IMR-90 (cell line): ENCODE measurements around the gene NPLOC4. TPM values are rescaled to one million over a fixed set of nuclear protein-coding genes. Genes with fewer than 3 reads are reported as not detected.

Experiments
- ATAC-seq: fragments of 200-7000 bp; cut with Tn5 transposase; 2 replicates; pipeline ENCODE4 v1.9.1; 2020; ENCODE audit warnings: low read depth, mild to moderate bottlenecking, moderate library complexity
- BruUV-seq: library from RNA; stranded (reverse); fragments of 400-500 nt; replicated peaks from 2 replicates; lab custom pipeline; 2021; lab: Mats Ljungman, UMichigan
- CTCF ChIA-PET: fragments of 300-600 bp; formaldehyde crosslinking; extraction: SDS; loops from one replicate; lab custom pipeline; 2021; ENCODE audit warnings: antibody characterized with exemption; lab: Yijun Ruan, JAX
- POLR2A ChIA-PET: fragments of 300-600 bp; sonication (Branson Sonifier 250); formaldehyde crosslinking; loops from one replicate; lab custom pipeline; 2022; ENCODE audit warnings: antibody characterized with exemption; ENCODE audit not compliant: unreplicated experiment; lab: Charles Lee
- DNase-seq: peaks from one replicate; pipeline ENCODE4 v3.0.0; 2013
- H2AFZ ChIP-seq: replicated peaks from 2 replicates; pipeline ENCODE3; 2013; ENCODE audit warnings: low read length, mild to moderate bottlenecking; ENCODE audit not compliant: poor library complexity
- H2AK5ac ChIP-seq: 2 replicates; pipeline ENCODE4 v1.6.1; 2013; ENCODE audit warnings: low read depth, low read length, inconsistent platforms
- H2AK9ac ChIP-seq: replicated peaks from 2 replicates; pipeline ENCODE3; 2013; ENCODE audit warnings: mild to moderate bottlenecking, low read depth, low read length, moderate library complexity; ENCODE audit not compliant: poor library complexity
- H2BK120ac ChIP-seq: 2 replicates; pipeline ENCODE4 v1.6.1; 2013; ENCODE audit warnings: low read depth, low read length, inconsistent platforms
- H2BK15ac ChIP-seq: 3 replicates; pipeline ENCODE4 v1.6.1; 2013; ENCODE audit warnings: low read depth, low read length, inconsistent platforms
- H2BK20ac ChIP-seq: 2 replicates; pipeline ENCODE4 v1.6.1; 2013; ENCODE audit warnings: low read depth, mild to moderate bottlenecking, inconsistent platforms, low read length, moderate library complexity
- H2BK5ac ChIP-seq: 2 replicates; pipeline ENCODE4 v1.6.1; 2013; ENCODE audit warnings: mild to moderate bottlenecking, low read depth, low read length, inconsistent platforms; ENCODE audit not compliant: poor library complexity, severe bottlenecking
- H3K14ac ChIP-seq: replicated peaks from 2 replicates; pipeline ENCODE4 v1.6.1; 2013; ENCODE audit warnings: low read depth, low read length, inconsistent platforms
- H3K18ac ChIP-seq: 2 replicates; pipeline ENCODE4 v1.6.1; 2013; ENCODE audit warnings: low read depth, low read length, control low read depth
- H3K23ac ChIP-seq: 2 replicates; pipeline ENCODE4 v1.6.1; 2013; ENCODE audit warnings: low read depth, low read length, inconsistent platforms
- H3K27ac ChIP-seq: 2 replicates; pipeline ENCODE4 v1.5.1; 2013; ENCODE audit warnings: mild to moderate bottlenecking, control low read depth, low read length; ENCODE audit not compliant: insufficient read depth
- H3K27me3 ChIP-seq: 2 replicates; pipeline ENCODE4 v1.6.1; 2013; ENCODE audit warnings: low read length; ENCODE audit not compliant: control insufficient read depth, insufficient read depth
- H3K36me3 ChIP-seq: 2 replicates; pipeline ENCODE4 v1.6.1; 2013; ENCODE audit warnings: low read length, mixed read lengths; ENCODE audit not compliant: control insufficient read depth, insufficient read depth
- H3K4ac ChIP-seq: 2 replicates; pipeline ENCODE4 v1.6.1; 2013; ENCODE audit warnings: low read depth, low read length, inconsistent platforms
- H3K4me1 ChIP-seq: 2 replicates; pipeline ENCODE4 v1.6.1; 2013; ENCODE audit warnings: low read length, mixed read lengths; ENCODE audit not compliant: control insufficient read depth, insufficient read depth
- H3K4me2 ChIP-seq: 2 replicates; pipeline ENCODE4 v1.6.1; 2013; ENCODE audit warnings: low read depth, mild to moderate bottlenecking, control low read depth, low read length, moderate library complexity
- H3K4me3 ChIP-seq: 2 replicates; pipeline ENCODE4 v1.5.1; 2013; ENCODE audit warnings: low read depth, mild to moderate bottlenecking, control low read depth, low read length, moderate library complexity; ENCODE audit not compliant: insufficient read depth
- H3K56ac ChIP-seq: 2 replicates; pipeline ENCODE4 v1.6.1; 2013; ENCODE audit warnings: low read length, inconsistent platforms; ENCODE audit not compliant: insufficient read depth; ENCODE audit errors: extremely low read depth
- H3K79me1 ChIP-seq, 2 experiments: 2 replicates each; pipeline ENCODE4 v1.6.1; 2013; ENCODE audit warnings: low read length in 2 of 2, inconsistent platforms in 1 of 2, low read depth in 1 of 2
- H3K9ac ChIP-seq: 2 replicates; pipeline ENCODE4 v1.6.1; 2013; ENCODE audit warnings: low read depth, low read length, control low read depth
- H3K9me1 ChIP-seq: 2 replicates; pipeline ENCODE4 v1.6.1; 2013; ENCODE audit warnings: low read length, inconsistent platforms; ENCODE audit not compliant: insufficient read depth
- H3K9me3 ChIP-seq: 2 replicates; pipeline ENCODE4 v1.6.1; 2013; ENCODE audit warnings: low read length; ENCODE audit not compliant: control insufficient read depth, insufficient read depth
- H4K20me1 ChIP-seq: 2 replicates; pipeline ENCODE4 v1.6.1; 2013; ENCODE audit warnings: low read length, inconsistent platforms; ENCODE audit not compliant: insufficient read depth
- H4K5ac ChIP-seq: 2 replicates; pipeline ENCODE4 v1.6.1; 2013; ENCODE audit warnings: mild to moderate bottlenecking, low read depth, low read length, control low read depth
- H4K8ac ChIP-seq, 2 experiments: 2 replicates each; pipeline ENCODE4 v1.6.1; 2013; ENCODE audit warnings: low read depth in 2 of 2, low read length in 2 of 2, control low read depth in 1 of 2, inconsistent platforms in 1 of 2
- H4K91ac ChIP-seq: 2 replicates; pipeline ENCODE4 v1.6.1; 2013; ENCODE audit warnings: low read depth, low read length, inconsistent platforms; ENCODE audit not compliant: insufficient read depth
- FOS ChIP-seq: fragments of 150-350 bp; IDR thresholded peaks from 2 replicates; pipeline ENCODE4 v1.6.1; 2016; ENCODE audit warnings: low read depth, low read length
- WGBS, 2 experiments: methylation state at CpG; one replicate each; pipeline versions ENCODE4 v1.1.5 to v1.1.7; 2013; ENCODE audit warnings: missing lambda C conversion rate in 2 of 2; ENCODE audit not compliant: insufficient read length in 1 of 2; ENCODE audit errors: extremely low coverage in 2 of 2; 5-methylcytosine and 5-hydroxymethylcytosine counted together
- dilution Hi-C: fragments of 300-500 bp; cut with HindIII; formaldehyde crosslinking; loops from one replicate; pipeline ENCODE4 v1.14.3; 2018; ENCODE audit warnings: low sequenced_read_pairs; ENCODE audit not compliant: unreplicated experiment
- in situ Hi-C: fragments of 300-500 bp; cut with MboI; formaldehyde crosslinking; loops from 3 replicates; pipeline ENCODE4 v1.14.3; 2019; ENCODE audit warnings: low sequenced_read_pairs, inconsistent platforms, mixed read lengths
- intact Hi-C: fragments of 100-400 bp; cut with micrococcal nuclease; formaldehyde crosslinking; loops from 2 replicates; pipeline ENCODE4 v1.10.0; 2022
- polyA plus RNA-seq, 3 experiments: library from polyadenylated mRNA; depleted of rRNA; stranded (reverse); fragments of >200 nt; gene quantifications; 2 replicates each; pipeline ENCODE4 v1.2.3, GENCODE V29; 2012; ENCODE audit warnings: low replicate concordance in 1 of 3
- total RNA-seq: library from RNA; depleted of rRNA; stranded (reverse); fragments of >200 nt; gene quantifications from 2 replicates; pipeline ENCODE4 v1.2.3, GENCODE V29; 2012

NPLOC4 gene
- total and polyA plus RNA-seq, 2 of the 4 experiments (the other 2 are of a cell fraction): 70.4 to 78.3 TPM

DNA sequence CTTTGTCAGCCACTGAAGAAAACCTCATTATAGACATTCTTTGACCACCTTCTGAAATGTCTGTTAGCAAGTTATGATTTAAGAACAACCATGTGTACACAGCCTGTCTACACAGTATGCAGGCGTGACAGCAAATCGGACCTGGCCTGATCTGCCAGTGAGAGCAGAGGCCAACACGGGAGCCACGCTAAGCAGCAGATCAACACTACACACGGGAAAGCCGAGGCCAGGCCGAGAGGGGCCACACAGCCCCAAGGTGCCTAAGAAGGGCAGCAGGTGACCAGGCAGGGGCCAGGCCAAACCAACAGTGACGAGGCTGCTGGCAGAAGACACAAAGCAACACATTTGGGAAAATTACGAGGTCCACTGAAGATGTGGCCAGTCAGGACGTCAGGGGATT lies 68.5 kb downstream of the NPLOC4 start:
- CTCF ChIA-PET: interaction anchor here (1.6 kb wide), 1 partner anchor 33 kb away, joined by 4 read pairs; no protein-coding TSS in a partner anchor

More for the DNA sequence above, 68.5 kb downstream of the NPLOC4 start:
- Histone ChIP-seq H3K56ac (no peak overlapping the region), H3K79me1 (peaks cover 38 to 83% of the 10 kb centered on the region in 2 experiments), H3K36me3 (peaks cover 54% of the 10 kb centered on the region), H2BK15ac (peak overlapping the region; percentile 5; the same call in 2 of the 3 replicates), H3K9me1 (peaks cover 36% of the 10 kb centered on the region), H4K8ac (peak overlapping the region; percentile 13 to 22; a peak in 1 of 4 replicates), H2AFZ (peak overlapping the region; percentile 28), H4K91ac (peak overlapping the region; percentile 63), H3K9ac (no peak overlapping the region), H2BK20ac (peak overlapping the region; percentile 82), H3K23ac (peak overlapping the region; percentile 79), H3K4me1 (peaks cover 31% of the 10 kb centered on the region), H3K14ac (peak overlapping the region; percentile 50), H4K5ac (no peak overlapping the region), H3K27ac (peak overlapping the region; percentile 45), H2AK5ac (peak overlapping the region; percentile 95), H4K20me1 (peaks cover 10% of the 10 kb centered on the region), H3K18ac (no peak overlapping the region), H3K27me3 (no peaks in the 10 kb centered on the region), H3K4me3 (no peak overlapping the region), H3K4ac (peak overlapping the region; percentile 94), H2AK9ac (peak overlapping the region; percentile 31), H2BK5ac (peak overlapping the region; percentile 30), H3K9me3 (no peaks in the 10 kb centered on the region), H2BK120ac (peak overlapping the region; percentile 82), H3K4me2 (no peak overlapping the region)
- BruUV-seq: no TSS peak
- WGBS, 2 experiments: 87% methylated on average over 9 of the region's 10 CpGs; no CpG with 5 or more reads in 1 of the 2 experiments
- no peak for ATAC-seq
- in situ Hi-C loops: no loop called here
- intact Hi-C loops: no loop called here
- TF ChIP-seq FOS: no peak
- POLR2A ChIA-PET: no interaction called here
- dilution Hi-C loops: no loop called here
- DNase-seq: no peak
